ENCODE data around the gene CAMTA1.

DNA sequence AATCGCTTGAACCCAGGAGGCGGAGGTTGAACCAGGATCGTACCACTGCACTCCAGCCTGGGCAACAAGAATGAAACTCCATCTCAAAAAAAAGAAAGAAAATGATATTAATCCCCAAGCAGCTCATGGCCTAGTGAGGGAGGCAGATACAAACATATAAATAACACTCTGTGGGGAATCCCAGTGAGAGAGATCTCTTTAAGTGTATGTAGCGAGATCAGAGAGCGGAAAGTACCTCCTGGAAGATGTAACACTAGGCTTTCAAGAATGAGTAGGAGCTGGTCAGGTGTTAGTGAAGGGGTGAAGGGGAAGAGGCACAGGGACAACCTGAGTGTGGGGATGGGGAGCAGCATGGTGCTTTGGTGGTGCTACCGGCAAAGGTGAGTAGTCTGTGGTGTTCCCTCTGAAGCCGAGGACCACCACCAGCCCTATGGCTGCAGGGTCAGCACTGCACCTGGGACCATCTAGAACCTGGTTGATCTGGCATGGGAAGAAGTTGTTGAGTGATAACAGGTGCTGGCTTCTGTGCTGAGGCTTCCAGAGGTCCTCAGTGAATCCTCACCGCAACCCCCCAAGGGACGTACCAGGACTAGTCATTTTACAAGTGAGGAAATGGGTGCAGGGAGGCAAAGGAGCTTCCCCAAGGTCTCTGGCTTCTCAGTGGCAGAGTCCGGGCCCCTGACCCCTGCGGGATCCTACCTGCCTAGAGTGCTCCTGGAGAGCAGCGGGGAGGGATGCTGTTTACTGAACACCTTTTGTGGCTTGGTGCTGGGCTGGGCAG, 618.2 kb downstream of the CAMTA1 start:
- TF ChIP-seq, protein P1, sequence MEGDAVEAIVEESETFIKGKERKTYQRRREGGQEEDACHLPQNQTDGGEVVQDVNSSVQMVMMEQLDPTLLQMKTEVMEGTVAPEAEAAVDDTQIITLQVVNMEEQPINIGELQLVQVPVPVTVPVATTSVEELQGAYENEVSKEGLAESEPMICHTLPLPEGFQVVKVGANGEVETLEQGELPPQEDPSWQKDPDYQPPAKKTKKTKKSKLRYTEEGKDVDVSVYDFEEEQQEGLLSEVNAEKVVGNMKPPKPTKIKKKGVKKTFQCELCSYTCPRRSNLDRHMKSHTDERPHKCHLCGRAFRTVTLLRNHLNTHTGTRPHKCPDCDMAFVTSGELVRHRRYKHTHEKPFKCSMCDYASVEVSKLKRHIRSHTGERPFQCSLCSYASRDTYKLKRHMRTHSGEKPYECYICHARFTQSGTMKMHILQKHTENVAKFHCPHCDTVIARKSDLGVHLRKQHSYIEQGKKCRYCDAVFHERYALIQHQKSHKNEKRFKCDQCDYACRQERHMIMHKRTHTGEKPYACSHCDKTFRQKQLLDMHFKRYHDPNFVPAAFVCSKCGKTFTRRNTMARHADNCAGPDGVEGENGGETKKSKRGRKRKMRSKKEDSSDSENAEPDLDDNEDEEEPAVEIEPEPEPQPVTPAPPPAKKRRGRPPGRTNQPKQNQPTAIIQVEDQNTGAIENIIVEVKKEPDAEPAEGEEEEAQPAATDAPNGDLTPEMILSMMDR (optimal IDR thresholded peaks at IDR 0.05 in 1 of 3, IDR thresholded peaks at IDR 0.05 in 1 of 3, conservative IDR thresholded peaks at IDR 0.05 in 1 of 3; ENCODE audit: extremely low read depth in 1 of 3, insufficient read depth in 2 of 3, low read length in 3 of 3) = no peak
- TF ChIP-seq EZH2 (IDR thresholded peaks at IDR 0.05; ENCODE audit: low read length) = no peak

All from keratinocyte (primary cell).